Natural killer cell (primary cell): ENCODE measurements around the gene QTRT2. TPM values are rescaled to one million over a fixed set of nuclear protein-coding genes. Genes with fewer than 3 reads are reported as not detected.

Experiments used
- ATAC-seq, 3 donors: fragments of 150-1000 bp in 2 of 3; fragments of 200-7000 bp in 1 of 3; cut with Tn5 transposase; 1 replicate in 1 of 3; 2 replicates in 2 of 3; pipeline ENCODE4 v1.10.0; 2021; ENCODE audit warnings: mild to moderate bottlenecking in 2 of 3, moderate library complexity in 2 of 3
- DNase-seq, 2 donors: peaks; one replicate each; pipeline versions ENCODE4 v3.0.0 to v3.0.0-alpha.2; 2013 to 2021; ENCODE audit warnings: mixed read lengths in 1 of 2
- H3K27ac ChIP-seq: one replicate; pipeline ENCODE4 v1.5.1; 2013; ENCODE audit warnings: mild to moderate bottlenecking, low read length
- H3K27me3 ChIP-seq: one replicate; pipeline ENCODE4 v1.6.1; 2013; ENCODE audit warnings: low read length; ENCODE audit not compliant: control insufficient read depth, insufficient read depth
- H3K36me3 ChIP-seq: one replicate; pipeline ENCODE4 v1.6.1; 2013; ENCODE audit warnings: low read length; ENCODE audit not compliant: control insufficient read depth, insufficient read depth
- H3K4me1 ChIP-seq: one replicate; pipeline ENCODE4 v1.6.1; 2013; ENCODE audit warnings: low read length; ENCODE audit not compliant: control insufficient read depth, insufficient read depth
- H3K4me3 ChIP-seq: one replicate; pipeline ENCODE4 v1.5.1; 2013; ENCODE audit warnings: low read length
- H3K9me3 ChIP-seq: one replicate; pipeline ENCODE4 v1.6.1; 2013; ENCODE audit warnings: low read length; ENCODE audit not compliant: control insufficient read depth, insufficient read depth
- H3K27ac Mint-ChIP-seq, 2 donors: one replicate each; pipeline ENCODE4 v1.8.0; 2022; ENCODE audit warnings: mild to moderate bottlenecking in 2 of 2, mixed read lengths in 2 of 2, moderate library complexity in 1 of 2
- H3K27me3 Mint-ChIP-seq, 2 donors: one replicate each; pipeline ENCODE4 v1.8.0; 2022; ENCODE audit warnings: low read depth in 2 of 2, mixed read lengths in 2 of 2
- H3K36me3 Mint-ChIP-seq: one replicate; pipeline ENCODE4 v1.8.0; 2022; ENCODE audit warnings: mixed read lengths
- H3K4me1 Mint-ChIP-seq, 2 donors: one replicate each; pipeline ENCODE4 v1.8.0; 2022; ENCODE audit warnings: mixed read lengths in 2 of 2
- H3K4me3 Mint-ChIP-seq: one replicate; pipeline ENCODE4 v1.8.0; 2022; ENCODE audit warnings: mild to moderate bottlenecking, moderate library complexity, mixed read lengths
- H3K9me3 Mint-ChIP-seq, 2 donors: one replicate each; pipeline ENCODE4 v1.8.0; 2022; ENCODE audit warnings: mixed read lengths in 2 of 2
- WGBS: methylation state at CpG from one replicate; pipeline ENCODE4 v1.1.7; 2013; ENCODE audit warnings: missing lambda C conversion rate; ENCODE audit not compliant: insufficient coverage; 5-methylcytosine and 5-hydroxymethylcytosine counted together
- intact Hi-C: fragments of 100-400 bp; cut with micrococcal nuclease; formaldehyde crosslinking; loops from one replicate; pipeline ENCODE4 v1.14.2; 2022
- total RNA-seq, 4 donors: library from RNA; stranded (reverse); fragments of 120-200 nt in 1 of 4; gene quantifications; one replicate each; pipeline versions ENCODE4 v1.2.3 to v1.2.4, GENCODE V29; 2013 to 2022
- TF ChIP-seq, protein P1 (sequence below): fragments of 200-600 bp; IDR thresholded peaks from one replicate; pipeline ENCODE4 v1.8.0; 2022; ENCODE audit warnings: antibody characterized with exemption

The QTRT2 gene
- total RNA-seq, 3 donors from 2014 or later (not counting 1 experiment from before 2014, with no cell fraction given), result 30.1 to 33.4 (median 30.5) TPM

DNA sequence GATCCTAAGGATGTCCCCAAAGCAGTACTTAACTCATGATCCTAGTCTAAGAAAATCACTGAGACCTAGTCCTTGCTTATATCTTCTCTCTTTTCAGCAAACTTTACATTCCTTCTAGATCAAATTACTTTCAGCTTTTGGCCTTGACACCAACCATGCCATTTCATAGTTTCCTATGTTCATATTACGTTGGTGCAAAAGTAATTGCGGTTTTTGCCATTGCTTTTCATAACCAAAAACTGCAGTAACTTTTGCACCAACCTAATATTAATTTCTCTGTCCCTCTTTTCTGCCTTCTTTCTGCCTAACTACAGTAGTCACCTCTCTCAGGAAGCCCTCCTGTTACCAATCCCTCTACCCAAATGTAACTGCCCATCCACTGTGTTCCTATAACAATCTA lies 37.1 kb upstream of the QTRT2 start:
- Mint-ChIP-seq H3K27me3 (no peaks in the 10 kb centered on the region), H3K36me3 (no peaks in the 10 kb centered on the region), H3K4me3 (no peak overlapping the region), H3K27ac (no peak overlapping the region), H3K9me3 (no peaks in the 10 kb centered on the region), H3K4me1 (no peaks in the 10 kb centered on the region)
- TF ChIP-seq, protein P1, sequence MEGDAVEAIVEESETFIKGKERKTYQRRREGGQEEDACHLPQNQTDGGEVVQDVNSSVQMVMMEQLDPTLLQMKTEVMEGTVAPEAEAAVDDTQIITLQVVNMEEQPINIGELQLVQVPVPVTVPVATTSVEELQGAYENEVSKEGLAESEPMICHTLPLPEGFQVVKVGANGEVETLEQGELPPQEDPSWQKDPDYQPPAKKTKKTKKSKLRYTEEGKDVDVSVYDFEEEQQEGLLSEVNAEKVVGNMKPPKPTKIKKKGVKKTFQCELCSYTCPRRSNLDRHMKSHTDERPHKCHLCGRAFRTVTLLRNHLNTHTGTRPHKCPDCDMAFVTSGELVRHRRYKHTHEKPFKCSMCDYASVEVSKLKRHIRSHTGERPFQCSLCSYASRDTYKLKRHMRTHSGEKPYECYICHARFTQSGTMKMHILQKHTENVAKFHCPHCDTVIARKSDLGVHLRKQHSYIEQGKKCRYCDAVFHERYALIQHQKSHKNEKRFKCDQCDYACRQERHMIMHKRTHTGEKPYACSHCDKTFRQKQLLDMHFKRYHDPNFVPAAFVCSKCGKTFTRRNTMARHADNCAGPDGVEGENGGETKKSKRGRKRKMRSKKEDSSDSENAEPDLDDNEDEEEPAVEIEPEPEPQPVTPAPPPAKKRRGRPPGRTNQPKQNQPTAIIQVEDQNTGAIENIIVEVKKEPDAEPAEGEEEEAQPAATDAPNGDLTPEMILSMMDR, result no peak
- intact Hi-C loops, result no loop called here
- no peaks in the 10 kb centered on the region for H3K4me1 ChIP-seq
- no peak for ATAC-seq
- H3K4me3 ChIP-seq, result no peak overlapping the region
- H3K36me3 ChIP-seq, result no peaks in the 10 kb centered on the region
- H3K9me3 ChIP-seq, result no peaks in the 10 kb centered on the region
- 97% methylated on average over 2 of the region's 2 CpGs for WGBS
- no peak for DNase-seq
- no peak overlapping the region for H3K27ac ChIP-seq
- no peaks in the 10 kb centered on the region for H3K27me3 ChIP-seq

- Mint-ChIP-seq H3K27me3 (no peaks in the 10 kb centered on the region), H3K9me3 (no peaks in the 10 kb centered on the region), H3K27ac (no peak overlapping the region), H3K4me1 (no peaks in the 10 kb centered on the region), H3K36me3 (no peaks in the 10 kb centered on the region), H3K4me3 (no peak overlapping the region)
- H3K27me3 ChIP-seq, result no peaks in the 10 kb centered on the region
- no peaks in the 10 kb centered on the region for H3K9me3 ChIP-seq
- no peaks in the 10 kb centered on the region for H3K4me1 ChIP-seq
- DNase-seq, result no peak
- intact Hi-C loops, result no loop called here
- TF ChIP-seq, protein P1, result no peak
- no CpG with 5 or more reads among the region's 2 CpGs for WGBS
- H3K36me3 ChIP-seq, result no peaks in the 10 kb centered on the region
- H3K27ac ChIP-seq, result no peak overlapping the region
- no peak overlapping the region for H3K4me3 ChIP-seq
- no peak for ATAC-seq
Measured at GRCh38 chr3:114020907-114021306, 35.6 kb upstream of the QTRT2 start.

GRCh38 chr3:114022145-114022802 lies 34.3 kb upstream of the QTRT2 start:
- Mint-ChIP-seq H3K27ac (no peak overlapping the region), H3K4me1 (no peaks in the 10 kb centered on the region), H3K4me3 (no peak overlapping the region), H3K27me3 (no peaks in the 10 kb centered on the region), H3K9me3 (no peaks in the 10 kb centered on the region), H3K36me3 (no peaks in the 10 kb centered on the region)
- DNase-seq, result no peak
- H3K27me3 ChIP-seq, result no peaks in the 10 kb centered on the region
- no peaks in the 10 kb centered on the region for H3K9me3 ChIP-seq
- intact Hi-C loops, result no loop called here
- TF ChIP-seq, protein P1, result no peak
- H3K36me3 ChIP-seq, result no peaks in the 10 kb centered on the region
- H3K4me3 ChIP-seq, result no peak overlapping the region
- no peaks in the 10 kb centered on the region for H3K4me1 ChIP-seq
- no peak overlapping the region for H3K27ac ChIP-seq
- WGBS, result 90% methylated on average over 4 of the region's 4 CpGs
- no peak for ATAC-seq

DNA sequence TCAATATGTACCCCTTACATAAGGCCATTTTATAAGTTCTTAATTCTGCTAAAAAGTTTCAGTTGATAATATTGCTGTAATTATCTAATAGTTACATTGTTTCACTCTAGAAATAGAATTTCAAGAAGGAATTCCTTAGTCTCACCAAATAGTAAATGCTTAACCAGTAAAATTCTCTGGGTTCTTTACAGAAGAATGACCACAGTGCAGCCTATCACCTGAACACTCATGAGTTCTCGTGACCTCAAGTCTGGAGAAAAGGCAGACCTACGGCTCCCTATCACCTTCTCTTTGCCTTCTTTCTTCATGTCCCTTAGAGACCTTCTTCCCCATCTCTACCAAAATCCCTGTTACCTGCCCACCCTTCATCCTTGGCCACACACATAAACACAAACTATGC lies 31.1 kb upstream of the QTRT2 start:
- Mint-ChIP-seq H3K36me3 (no peaks in the 10 kb centered on the region), H3K27ac (no peak overlapping the region), H3K4me3 (no peak overlapping the region), H3K9me3 (no peaks in the 10 kb centered on the region), H3K27me3 (no peaks in the 10 kb centered on the region), H3K4me1 (no peaks in the 10 kb centered on the region)
- Histone ChIP-seq H3K4me3 (no peak overlapping the region), H3K36me3 (no peaks in the 10 kb centered on the region), H3K27ac (no peak overlapping the region), H3K27me3 (no peaks in the 10 kb centered on the region), H3K9me3 (no peaks in the 10 kb centered on the region), H3K4me1 (no peaks in the 10 kb centered on the region)
- intact Hi-C loops, result no loop called here
- TF ChIP-seq, protein P1, result no peak
- WGBS, result 96% methylated on average over 2 of the region's 2 CpGs
- no peak for ATAC-seq
- DNase-seq, result no peak
